ENCODE measurements around the gene TGFBR3. TPM values are rescaled to one million over a fixed set of nuclear protein-coding genes. Genes with fewer than 3 reads are reported as not detected.

The TGFBR3 gene
- total RNA-seq: 123 and 162 TPM in 2 replicates

DNA sequence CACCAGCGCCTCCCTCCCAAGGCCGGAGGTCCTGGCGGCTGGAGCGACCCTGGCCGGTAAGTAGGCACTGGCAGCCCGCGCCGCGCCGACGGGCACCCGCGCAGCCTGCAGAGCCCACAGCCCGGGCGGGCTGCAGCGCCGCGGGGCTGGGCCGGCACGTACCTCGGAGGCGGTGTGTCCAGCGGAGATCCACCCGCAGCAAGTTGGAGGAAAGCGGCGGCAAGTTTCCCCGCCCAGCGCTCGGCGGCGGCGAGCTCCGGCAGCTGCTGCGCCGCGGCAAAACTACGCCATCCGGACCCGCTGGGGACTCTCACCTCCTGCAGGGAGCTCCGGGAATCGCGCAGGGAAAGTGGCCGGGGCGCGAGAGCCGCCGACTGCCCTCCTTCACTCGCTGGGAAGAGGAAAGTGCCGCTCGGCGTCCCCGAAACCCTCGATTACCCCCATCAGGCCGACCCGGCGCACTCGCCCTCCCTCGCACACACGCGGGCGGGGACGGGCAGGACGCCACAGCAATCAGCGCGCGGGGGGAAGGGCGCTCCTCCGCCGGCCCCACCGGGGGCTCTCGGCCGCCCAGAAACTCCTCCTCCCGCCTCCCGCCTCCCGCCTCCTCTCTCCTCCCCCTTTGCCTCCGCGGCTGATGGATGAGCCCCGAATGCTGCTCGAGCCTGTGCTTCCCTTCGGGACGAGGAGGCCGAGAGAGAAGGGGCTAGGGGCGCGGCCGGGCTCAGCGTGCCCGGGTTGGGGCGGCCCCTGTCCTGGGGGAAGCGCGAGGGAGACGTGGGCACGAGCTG is at the start of gene TGFBR3:
TGFBR3 (minus strand) TSS at position 436 of the 791 bp plus-strand sequence. CDS start 24,620 bp downstream, outside the sequence.

Small RNAs within 50 kb of the gene (small RNA-seq; reads per million reads assigned to genes)
- not detected for gene RN7SL653P

Other genes starting within 250 kb of the TGFBR3 start
- not detected in 2 replicates for gene BRDT, start 63.2 kb upstream of the TGFBR3 start, total RNA-seq
- gene EPHX4, start 143.8 kb upstream of the TGFBR3 start, total RNA-seq: under 0.01 TPM in 1 of 2 replicates, not detected in the other
- gene SETSIP, start 189.3 kb upstream of the TGFBR3 start, total RNA-seq: 0.20 and 0.37 TPM in 2 replicates
- 2.9 and 3.5 TPM in 2 replicates for gene BTBD8, start 194.2 kb upstream of the TGFBR3 start, total RNA-seq